Fibroblast of skin of right biceps (primary cell): Measurements from ENCODE around the gene MACROD2.

Experiments
- DNase-seq: peaks from one replicate; pipeline ENCODE4 v3.0.0-alpha.2; 2013

Gene MACROD2

DNA sequence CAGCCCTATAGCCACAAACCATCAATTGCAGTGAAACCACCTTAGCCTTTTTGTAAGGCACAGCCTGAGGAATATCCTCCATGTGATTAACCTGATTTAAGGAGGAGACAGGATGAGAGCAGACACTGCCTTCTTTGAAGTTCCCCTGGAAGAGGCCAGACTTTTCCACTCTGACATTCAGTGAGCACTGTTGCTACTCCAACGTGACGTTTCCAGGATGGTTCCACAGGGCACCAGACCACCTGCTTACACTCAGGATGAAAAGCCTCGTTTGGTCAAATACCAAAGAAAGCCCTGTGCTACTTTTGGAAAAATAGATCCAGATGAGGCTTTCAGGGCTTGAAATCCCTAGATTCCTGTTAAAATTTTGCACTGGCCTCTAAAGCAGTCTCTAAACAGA is 1444.2 kb downstream of the MACROD2 start:
- no peak for DNase-seq

DNA sequence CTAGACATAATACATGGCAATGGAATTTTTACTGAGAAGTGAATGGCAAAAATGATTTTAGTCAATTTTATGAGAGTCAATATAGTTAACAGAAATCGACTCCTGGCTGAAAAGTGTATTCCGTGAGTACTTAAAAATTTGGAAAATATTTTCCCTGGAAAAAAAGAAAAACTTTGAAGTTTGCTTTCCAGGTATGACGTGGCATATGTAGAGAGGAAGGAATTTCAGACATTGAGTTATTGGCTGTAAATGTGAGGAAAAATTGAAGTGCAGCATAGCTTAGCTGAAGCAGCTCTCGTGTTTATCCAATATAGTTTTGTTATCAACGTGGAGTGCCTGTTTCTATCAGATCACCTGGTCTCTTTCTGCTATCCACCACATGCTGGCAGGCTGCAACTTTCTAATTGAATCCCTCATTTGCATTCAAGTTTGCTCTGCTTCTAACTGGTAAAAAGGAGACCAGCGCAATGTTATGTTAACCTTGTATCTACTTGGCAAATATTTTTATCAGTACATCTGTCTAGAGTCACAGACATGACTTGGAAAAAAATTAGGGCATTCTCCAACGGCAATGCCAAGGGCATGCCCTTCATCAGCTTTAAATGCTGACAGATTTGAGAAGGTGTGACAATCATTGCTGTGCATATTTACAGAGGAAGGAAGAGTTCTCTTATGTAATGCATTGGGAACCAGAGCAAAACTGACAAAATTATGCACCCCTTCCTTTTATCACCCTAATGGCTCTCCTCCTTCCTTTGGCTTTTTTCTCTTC is 1444.9 kb downstream of the MACROD2 start:
- DNase-seq: no peak

DNA sequence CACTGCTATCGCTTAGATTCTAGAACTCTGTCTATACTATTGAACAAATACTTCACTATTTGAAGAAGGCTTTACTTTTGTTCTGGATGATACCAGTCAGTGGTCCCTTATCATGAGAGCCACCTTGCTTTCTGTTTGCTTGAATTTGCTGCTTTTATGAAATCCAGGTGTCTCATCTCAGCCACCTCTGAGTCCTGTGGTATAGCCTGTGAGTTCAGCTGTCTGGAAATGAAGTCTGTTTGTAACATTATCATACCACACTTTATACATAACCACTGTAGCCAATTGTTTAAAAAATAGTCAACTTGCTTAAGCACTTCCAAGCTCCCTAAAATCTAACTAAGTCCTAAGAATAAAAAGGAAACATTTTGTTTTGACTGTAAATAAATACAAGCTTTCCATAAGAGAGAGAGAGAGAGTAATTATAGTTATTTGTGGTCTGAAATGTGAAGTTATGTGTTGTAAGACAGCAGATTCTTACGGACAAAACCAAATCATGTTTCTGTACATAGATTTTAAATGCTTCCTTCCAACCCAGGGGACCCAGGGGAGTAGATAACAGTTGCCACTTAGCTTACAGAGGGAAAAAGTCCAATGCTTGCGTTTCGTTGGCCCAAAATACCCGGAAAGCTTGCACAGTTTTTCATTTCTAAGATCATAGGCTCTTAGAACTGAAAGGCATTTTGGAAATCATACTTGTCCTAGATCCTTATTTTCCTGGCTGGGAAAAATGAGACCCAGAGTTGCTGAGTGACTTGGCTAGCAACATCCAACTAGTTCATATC is 1449.9 kb downstream of the MACROD2 start:
- no peak for DNase-seq

- DNase-seq: peak; percentile 14
Observed at GRCh38 chr20:15446373-15446772, 1451.1 kb downstream of the MACROD2 start.

DNA sequence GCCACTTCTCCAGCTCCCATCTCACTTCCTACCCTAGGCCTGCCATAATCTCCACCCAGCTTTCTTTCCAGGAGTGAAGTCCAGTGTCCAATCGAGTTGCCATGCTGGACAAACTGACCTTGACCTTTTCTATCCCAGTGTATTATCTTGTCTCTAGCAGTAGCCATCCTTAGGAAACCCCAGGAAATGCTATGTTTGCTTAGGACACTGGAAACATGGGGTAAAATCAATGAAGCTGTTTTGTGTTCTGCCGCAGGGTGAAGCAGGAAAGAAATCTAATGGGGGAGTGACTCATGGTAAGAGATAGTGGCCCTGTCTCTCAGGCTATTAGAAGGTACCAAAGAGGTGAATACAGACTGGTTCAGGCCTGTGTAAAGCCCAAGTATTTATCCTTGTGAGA is 1452.2 kb downstream of the MACROD2 start:
- DNase-seq: no peak

DNA sequence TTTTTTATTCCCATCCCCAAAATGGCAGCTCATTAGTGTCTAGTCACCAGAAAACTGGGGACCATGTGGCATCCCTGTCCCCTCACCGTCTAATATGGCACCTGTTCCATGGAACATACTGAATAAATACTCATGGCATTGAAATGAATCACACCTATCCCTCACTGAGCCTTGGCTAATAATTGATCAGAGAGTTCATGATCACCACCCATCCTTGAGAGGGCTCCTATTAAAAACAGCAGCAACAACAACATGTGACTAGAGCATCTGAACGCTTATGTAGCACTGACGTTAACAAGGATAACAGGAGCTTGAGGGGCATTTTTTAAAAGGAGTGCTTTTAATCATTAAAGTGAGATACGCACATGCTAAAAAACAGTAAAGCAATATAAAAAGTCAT is 1453.7 kb downstream of the MACROD2 start:
- DNase-seq: no peak

DNA sequence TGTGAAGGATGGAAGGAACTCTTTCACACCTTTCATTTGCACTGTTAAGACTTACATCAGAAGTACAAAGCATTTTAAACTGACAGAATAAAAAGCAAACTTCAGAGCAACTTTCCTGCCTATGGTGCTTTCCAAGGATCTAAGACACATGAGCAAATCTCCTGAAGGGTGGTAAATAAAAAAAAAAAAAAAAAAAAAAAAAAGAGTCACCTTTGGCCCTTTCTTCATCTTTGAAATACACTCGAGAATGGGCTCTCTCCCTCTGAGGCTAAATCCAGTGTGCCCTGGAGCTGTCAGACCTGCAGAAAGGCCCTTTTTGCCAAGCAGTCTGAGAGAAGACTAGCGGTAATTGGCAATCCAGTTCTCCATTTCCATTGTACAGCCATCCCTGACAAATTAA is 1455.9 kb downstream of the MACROD2 start:
- no peak for DNase-seq

DNA sequence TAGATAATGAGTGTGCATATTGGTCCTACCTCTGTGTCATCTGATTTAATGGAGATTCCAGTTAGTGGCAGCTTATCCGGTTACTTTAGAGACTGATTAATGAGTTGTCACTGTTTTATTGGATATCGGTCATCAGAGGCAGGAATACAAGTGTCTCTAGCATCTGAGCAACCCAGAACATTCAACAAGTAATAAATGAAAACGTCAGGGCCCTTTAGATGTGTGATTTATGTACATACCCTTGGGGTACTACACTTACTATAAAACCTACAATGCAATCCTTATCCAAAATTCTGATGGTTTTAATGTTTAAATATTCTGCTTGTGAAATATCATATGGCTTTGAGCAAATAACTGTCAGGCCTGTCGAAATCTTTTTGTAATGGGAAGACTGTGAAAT is 1460.0 kb downstream of the MACROD2 start:
- no peak for DNase-seq

DNA sequence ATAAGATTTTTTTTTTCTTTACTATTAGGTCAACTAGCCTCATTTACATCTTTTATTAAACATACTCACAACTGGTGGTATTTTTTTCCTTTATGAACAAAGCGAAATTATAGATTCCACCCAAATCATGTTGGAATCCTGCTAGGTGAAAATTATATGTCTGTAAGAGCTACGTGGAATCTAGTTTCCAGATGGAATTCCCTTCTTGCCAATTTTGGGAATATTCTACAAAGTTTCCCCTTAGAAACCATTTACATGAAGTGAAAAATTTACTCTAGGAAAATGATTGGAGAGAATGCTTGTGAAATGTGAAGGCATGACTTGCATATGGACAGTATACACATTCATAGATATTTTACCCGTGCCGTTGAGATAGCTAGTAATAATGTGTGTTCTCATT is 1466.6 kb downstream of the MACROD2 start:
- DNase-seq: no peak

- peak; percentile 25 for DNase-seq
Observed at GRCh38 chr20:15475483-15475882, 1480.2 kb downstream of the MACROD2 start.

- no peak for DNase-seq
Observed at GRCh38 chr20:15476186-15476585, 1480.9 kb downstream of the MACROD2 start.

DNA sequence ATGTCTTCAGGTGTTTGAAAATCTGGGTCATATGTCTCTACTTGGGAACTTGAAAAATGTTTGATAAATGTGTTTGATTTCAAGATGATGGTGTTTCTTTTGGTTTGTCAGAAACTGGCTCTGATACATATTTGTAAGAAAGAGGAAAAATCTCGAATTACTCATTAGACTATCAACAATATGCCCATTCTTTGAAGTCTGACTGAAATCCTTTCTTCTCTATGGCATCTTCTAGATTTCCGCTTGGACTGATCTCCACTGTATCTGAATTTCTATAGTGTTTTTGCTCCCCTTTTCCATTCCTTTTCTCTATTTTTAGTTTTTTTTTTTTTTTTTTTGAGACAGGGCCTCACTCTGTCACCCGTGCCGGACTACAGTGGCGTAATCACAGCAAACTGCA is 1481.5 kb downstream of the MACROD2 start:
- no peak for DNase-seq

DNA sequence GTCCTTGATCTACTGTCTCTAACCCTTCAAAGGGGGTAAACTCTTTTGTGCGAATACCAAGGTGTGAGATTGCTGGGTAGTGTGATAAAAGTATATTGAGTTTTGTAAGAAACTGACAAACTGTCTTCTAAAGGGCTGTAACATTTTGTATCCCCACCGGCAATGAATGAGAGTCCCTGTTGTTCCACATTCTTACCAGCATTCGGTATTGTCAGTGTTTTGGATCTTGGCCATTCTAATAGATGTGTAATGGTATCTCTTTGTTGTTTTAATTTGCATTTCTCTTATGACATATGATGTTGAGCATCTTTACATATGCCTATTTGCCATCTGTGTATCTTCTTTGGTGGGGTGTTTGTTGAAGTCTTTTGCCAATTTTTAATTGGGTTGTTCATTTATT is 1487.2 kb downstream of the MACROD2 start:
- DNase-seq: no peak

- DNase-seq: peak; percentile 35
Observed at GRCh38 chr20:15485519-15485918, 1490.2 kb downstream of the MACROD2 start.

- DNase-seq: peak; percentile 70
Observed at GRCh38 chr20:15487030-15487429, 1491.7 kb downstream of the MACROD2 start.

DNA sequence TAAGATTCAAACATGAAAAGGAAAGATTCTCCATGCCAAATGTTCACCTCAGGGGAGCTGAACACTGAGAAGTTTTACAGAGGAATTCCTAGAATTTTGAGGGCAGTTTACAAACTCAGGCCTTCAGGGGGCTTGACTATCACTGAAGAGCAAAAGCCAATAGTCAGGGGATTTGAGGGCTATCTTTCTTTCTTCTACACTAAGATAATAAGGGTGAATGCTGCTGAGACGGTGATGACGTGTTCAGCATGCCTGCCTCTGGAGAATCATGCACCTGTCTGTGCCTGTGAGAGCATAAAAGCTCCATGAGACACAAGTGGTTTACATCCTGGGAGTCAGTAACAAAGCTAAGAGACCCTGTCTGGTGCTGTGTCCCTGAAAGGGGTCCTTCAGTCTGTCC is 1492.4 kb downstream of the MACROD2 start:
- DNase-seq: no peak

DNA sequence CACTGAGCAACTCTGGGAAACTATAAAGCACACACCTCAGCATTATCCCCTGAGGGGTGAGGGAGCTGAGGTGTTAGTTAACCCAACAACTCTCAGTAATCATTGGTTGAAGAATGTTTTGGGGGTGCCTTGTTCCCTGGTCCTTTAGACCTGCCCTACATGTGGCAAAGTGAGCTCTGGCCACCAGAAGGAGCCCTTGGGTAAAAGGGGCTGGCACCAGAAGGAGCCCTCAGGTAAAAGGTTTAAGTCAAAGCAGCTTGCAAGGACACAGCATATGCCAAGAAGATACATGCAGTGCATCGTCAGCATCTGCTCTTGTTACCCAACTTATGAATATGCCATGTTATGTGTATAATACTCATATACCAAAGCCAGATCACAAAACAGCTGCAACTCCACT is 1496.3 kb downstream of the MACROD2 start:
- no peak for DNase-seq

DNA sequence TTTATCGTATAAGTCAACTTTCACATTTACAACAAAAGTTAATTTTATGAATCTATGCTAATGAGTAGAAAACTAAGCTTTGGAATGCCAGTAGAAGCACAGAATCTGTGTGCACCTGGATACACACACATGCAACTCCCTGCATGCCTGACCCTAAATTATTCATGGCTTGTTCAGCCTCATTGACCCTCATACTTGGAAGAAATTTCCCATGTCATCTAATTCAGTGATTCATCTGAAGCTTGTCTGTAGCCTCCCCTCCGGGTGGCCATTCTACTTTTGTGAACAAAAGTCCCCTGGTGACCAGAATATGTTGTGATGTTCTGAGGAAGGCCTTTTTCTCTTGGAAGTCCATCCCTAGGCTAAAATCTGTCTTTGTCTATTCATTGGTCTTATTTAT is 1499.5 kb downstream of the MACROD2 start:
- no peak for DNase-seq

- no peak for DNase-seq
Observed at GRCh38 chr20:15496501-15497039, 1501.3 kb downstream of the MACROD2 start.

DNA sequence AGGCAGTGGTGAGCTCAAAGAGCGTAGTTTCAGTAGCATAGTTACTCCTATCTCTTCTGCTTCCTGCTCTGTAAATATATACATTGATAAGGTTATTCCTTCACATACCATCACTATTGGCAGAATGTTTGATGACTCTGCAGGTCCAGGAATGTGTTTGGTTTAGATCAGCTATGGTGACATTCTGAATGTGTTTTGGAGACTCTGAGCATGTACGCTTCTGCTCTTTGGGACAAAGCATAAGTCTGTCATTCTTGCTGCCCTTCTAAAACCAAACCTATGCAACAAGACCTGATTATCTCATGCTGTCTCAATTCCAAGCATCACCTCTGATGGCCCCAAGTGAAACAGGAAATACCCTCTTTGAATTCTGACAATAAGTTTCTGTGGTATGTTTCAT is 1503.6 kb downstream of the MACROD2 start:
- no peak for DNase-seq

GRCh38 chr20:15506311-15506710 is 1511.0 kb downstream of the MACROD2 start:
- DNase-seq: no peak

- DNase-seq: no peak
Observed at GRCh38 chr20:15507151-15507550, 1511.8 kb downstream of the MACROD2 start.

GRCh38 chr20:15511551-15511950 is 1516.2 kb downstream of the MACROD2 start:
- DNase-seq: no peak

GRCh38 chr20:15512916-15513315 is 1517.6 kb downstream of the MACROD2 start:
- DNase-seq: peak; percentile 15
